HepG2 (cell line): ENCODE results near the gene MAFF. TPM values are rescaled to one million over a fixed set of nuclear protein-coding genes. Genes with fewer than 3 reads are reported as not detected.
A peak's percentile ranks its signal among the peaks of the same experiment; 100 is the strongest.

Experiments
- ATF7 ChIP-seq, 2 experiments: fragments of 450-650 bp in 1 of 2; sonication (generic) in 1 of 2; formaldehyde crosslinking in 1 of 2; IDR thresholded peaks; 2 replicates each; pipeline versions ENCODE4 v1.4.0 to v1.6.1; 2016 to 2020; ENCODE audit warnings: antibody characterized with exemption in 1 of 2, mild to moderate bottlenecking in 1 of 2, missing genetic modification reagents in 1 of 2
- FOXA3 ChIP-seq: IDR thresholded peaks from 2 replicates; pipeline ENCODE4 v1.6.1; 2016; ENCODE audit warnings: missing genetic modification reagents, missing compliant biosample characterization
- HNRNPL ChIP-seq: fragments of 200-400 bp; formaldehyde crosslinking; IDR thresholded peaks from 2 replicates; pipeline ENCODE4 v1.6.1; 2017; ENCODE audit warnings: mild to moderate bottlenecking, low read depth, low read length
- ONECUT2 ChIP-seq: sonication (generic); formaldehyde crosslinking; IDR thresholded peaks from 2 replicates; pipeline ENCODE4 v1.4.0; 2020; ENCODE audit warnings: missing genetic modification reagents
- RBM22 ChIP-seq: fragments of 200-400 bp; formaldehyde crosslinking; optimal IDR thresholded peaks from 2 replicates; pipeline ENCODE3; 2017; ENCODE audit warnings: mild to moderate bottlenecking, low read length, moderate library complexity
- SSRP1 ChIP-seq: IDR thresholded peaks from 2 replicates; pipeline ENCODE4 v1.6.1; 2016; ENCODE audit warnings: control low read depth
- ZBTB7A ChIP-seq: sonication (generic); formaldehyde crosslinking; IDR thresholded peaks from 2 replicates; pipeline ENCODE4 v1.8.0; 2022; ENCODE audit warnings: mild to moderate bottlenecking, missing genetic modification reagents
- ZFYVE20 ChIP-seq: sonication (generic); formaldehyde crosslinking; IDR thresholded peaks from 2 replicates; pipeline ENCODE4 v1.8.0; 2023; ENCODE audit warnings: low read depth, mild to moderate bottlenecking, moderate library complexity, missing genetic modification reagents, borderline replicate concordance
- ZNF260 ChIP-seq: sonication (generic); formaldehyde crosslinking; IDR thresholded peaks from 2 replicates; pipeline ENCODE4 v1.4.0; 2020; ENCODE audit warnings: missing genetic modification reagents, low read depth, mild to moderate bottlenecking, borderline replicate concordance
- ZNF788 ChIP-seq: sonication (generic); formaldehyde crosslinking; IDR thresholded peaks from 2 replicates; pipeline ENCODE4 v1.5.0; 2020; ENCODE audit warnings: mild to moderate bottlenecking, missing genetic modification reagents, borderline replicate concordance
- ZXDC ChIP-seq: sonication (generic); formaldehyde crosslinking; IDR thresholded peaks from 2 replicates; pipeline ENCODE4 v1.5.0; 2020; ENCODE audit warnings: mild to moderate bottlenecking, missing genetic modification reagents
- polyA plus RNA-seq, 8 experiments: library from polyadenylated mRNA; depleted of rRNA in 3 of 8; stranded (reverse) in 7 of 8; unstranded in 1 of 8; fragments of >200 nt; fragmentation: Illumina TruSeq in 4 of 8; extraction: Trizol in 4 of 8; gene quantifications; 2 replicates each; pipeline versions ENCODE4 v1.2.1 to v1.2.3, GENCODE V29; 2011 to 2016; ENCODE audit warnings: low read depth in 4 of 8, missing spikeins in 1 of 8, mixed read lengths in 1 of 8; ENCODE audit not compliant: insufficient read depth in 1 of 8
- total RNA-seq, 5 experiments: library from RNA; depleted of rRNA; stranded (reverse); fragments of >200 nt; fragmentation: Illumina TruSeq; extraction: Trizol; gene quantifications; 2 replicates each; pipeline ENCODE4 v1.2.3, GENCODE V29; 2016; ENCODE audit warnings: low read depth in 1 of 5
- TF ChIP-seq, protein P1 (sequence below): IDR thresholded peaks from 2 replicates; pipeline ENCODE4 v1.4.0; 2020; ENCODE audit warnings: mild to moderate bottlenecking, missing genetic modification reagents
- TF ChIP-seq, protein P2 (sequence below): sonication (generic); formaldehyde crosslinking; IDR thresholded peaks from 2 replicates; pipeline ENCODE4 v1.8.0; 2022; ENCODE audit warnings: mild to moderate bottlenecking, missing genetic modification reagents
- TF ChIP-seq, protein P3 (sequence below): sonication (generic); formaldehyde crosslinking; IDR thresholded peaks from 2 replicates; pipeline ENCODE4 v1.4.0; 2020; ENCODE audit warnings: mild to moderate bottlenecking, missing genetic modification reagents, borderline replicate concordance

MAFF gene
- total and polyA plus RNA-seq, 2 of the 13 experiments (the other 11 are each of a cell fraction or from before 2014, with no cell fraction given), result 5.4 to 14.3 TPM

GRCh38 chr22:38172832-38173640, 28.8 kb upstream of the MAFF start (continued):
- TF ChIP-seq, protein P1, sequence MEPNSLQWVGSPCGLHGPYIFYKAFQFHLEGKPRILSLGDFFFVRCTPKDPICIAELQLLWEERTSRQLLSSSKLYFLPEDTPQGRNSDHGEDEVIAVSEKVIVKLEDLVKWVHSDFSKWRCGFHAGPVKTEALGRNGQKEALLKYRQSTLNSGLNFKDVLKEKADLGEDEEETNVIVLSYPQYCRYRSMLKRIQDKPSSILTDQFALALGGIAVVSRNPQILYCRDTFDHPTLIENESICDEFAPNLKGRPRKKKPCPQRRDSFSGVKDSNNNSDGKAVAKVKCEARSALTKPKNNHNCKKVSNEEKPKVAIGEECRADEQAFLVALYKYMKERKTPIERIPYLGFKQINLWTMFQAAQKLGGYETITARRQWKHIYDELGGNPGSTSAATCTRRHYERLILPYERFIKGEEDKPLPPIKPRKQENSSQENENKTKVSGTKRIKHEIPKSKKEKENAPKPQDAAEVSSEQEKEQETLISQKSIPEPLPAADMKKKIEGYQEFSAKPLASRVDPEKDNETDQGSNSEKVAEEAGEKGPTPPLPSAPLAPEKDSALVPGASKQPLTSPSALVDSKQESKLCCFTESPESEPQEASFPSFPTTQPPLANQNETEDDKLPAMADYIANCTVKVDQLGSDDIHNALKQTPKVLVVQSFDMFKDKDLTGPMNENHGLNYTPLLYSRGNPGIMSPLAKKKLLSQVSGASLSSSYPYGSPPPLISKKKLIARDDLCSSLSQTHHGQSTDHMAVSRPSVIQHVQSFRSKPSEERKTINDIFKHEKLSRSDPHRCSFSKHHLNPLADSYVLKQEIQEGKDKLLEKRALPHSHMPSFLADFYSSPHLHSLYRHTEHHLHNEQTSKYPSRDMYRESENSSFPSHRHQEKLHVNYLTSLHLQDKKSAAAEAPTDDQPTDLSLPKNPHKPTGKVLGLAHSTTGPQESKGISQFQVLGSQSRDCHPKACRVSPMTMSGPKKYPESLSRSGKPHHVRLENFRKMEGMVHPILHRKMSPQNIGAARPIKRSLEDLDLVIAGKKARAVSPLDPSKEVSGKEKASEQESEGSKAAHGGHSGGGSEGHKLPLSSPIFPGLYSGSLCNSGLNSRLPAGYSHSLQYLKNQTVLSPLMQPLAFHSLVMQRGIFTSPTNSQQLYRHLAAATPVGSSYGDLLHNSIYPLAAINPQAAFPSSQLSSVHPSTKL (CRISPR knock-in tag), result peak; percentile 78; the same call in 1 of the 2 replicates
- TF ChIP-seq SSRP1 (CRISPR knock-in tag), result no peak
- TF ChIP-seq, protein P2, sequence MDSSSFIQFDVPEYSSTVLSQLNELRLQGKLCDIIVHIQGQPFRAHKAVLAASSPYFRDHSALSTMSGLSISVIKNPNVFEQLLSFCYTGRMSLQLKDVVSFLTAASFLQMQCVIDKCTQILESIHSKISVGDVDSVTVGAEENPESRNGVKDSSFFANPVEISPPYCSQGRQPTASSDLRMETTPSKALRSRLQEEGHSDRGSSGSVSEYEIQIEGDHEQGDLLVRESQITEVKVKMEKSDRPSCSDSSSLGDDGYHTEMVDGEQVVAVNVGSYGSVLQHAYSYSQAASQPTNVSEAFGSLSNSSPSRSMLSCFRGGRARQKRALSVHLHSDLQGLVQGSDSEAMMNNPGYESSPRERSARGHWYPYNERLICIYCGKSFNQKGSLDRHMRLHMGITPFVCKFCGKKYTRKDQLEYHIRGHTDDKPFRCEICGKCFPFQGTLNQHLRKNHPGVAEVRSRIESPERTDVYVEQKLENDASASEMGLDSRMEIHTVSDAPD (CRISPR knock-in tag), result no peak
- 0 out of 2 replicates have a peak, but pooled peaks have one; percentile 40 for TF ChIP-seq ZNF788 (CRISPR knock-in tag)
- TF ChIP-seq ONECUT2, result no peak
- TF ChIP-seq ZFYVE20, result no peak
- TF ChIP-seq RBM22, result no peak
- TF ChIP-seq ZBTB7A (CRISPR knock-in tag), result 0 out of 2 replicates have a peak, but pooled peaks have one; percentile 50
- TF ChIP-seq, protein P3, sequence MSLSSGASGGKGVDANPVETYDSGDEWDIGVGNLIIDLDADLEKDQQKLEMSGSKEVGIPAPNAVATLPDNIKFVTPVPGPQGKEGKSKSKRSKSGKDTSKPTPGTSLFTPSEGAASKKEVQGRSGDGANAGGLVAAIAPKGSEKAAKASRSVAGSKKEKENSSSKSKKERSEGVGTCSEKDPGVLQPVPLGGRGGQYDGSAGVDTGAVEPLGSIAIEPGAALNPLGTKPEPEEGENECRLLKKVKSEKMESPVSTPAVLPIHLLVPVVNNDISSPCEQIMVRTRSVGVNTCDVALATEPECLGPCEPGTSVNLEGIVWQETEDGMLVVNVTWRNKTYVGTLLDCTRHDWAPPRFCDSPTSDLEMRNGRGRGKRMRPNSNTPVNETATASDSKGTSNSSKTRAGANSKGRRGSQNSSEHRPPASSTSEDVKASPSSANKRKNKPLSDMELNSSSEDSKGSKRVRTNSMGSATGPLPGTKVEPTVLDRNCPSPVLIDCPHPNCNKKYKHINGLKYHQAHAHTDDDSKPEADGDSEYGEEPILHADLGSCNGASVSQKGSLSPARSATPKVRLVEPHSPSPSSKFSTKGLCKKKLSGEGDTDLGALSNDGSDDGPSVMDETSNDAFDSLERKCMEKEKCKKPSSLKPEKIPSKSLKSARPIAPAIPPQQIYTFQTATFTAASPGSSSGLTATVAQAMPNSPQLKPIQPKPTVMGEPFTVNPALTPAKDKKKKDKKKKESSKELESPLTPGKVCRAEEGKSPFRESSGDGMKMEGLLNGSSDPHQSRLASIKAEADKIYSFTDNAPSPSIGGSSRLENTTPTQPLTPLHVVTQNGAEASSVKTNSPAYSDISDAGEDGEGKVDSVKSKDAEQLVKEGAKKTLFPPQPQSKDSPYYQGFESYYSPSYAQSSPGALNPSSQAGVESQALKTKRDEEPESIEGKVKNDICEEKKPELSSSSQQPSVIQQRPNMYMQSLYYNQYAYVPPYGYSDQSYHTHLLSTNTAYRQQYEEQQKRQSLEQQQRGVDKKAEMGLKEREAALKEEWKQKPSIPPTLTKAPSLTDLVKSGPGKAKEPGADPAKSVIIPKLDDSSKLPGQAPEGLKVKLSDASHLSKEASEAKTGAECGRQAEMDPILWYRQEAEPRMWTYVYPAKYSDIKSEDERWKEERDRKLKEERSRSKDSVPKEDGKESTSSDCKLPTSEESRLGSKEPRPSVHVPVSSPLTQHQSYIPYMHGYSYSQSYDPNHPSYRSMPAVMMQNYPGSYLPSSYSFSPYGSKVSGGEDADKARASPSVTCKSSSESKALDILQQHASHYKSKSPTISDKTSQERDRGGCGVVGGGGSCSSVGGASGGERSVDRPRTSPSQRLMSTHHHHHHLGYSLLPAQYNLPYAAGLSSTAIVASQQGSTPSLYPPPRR (CRISPR knock-in tag), result no peak
- TF ChIP-seq HNRNPL, result peak; percentile 87; the same call in 1 of the 2 replicates
- no peak for TF ChIP-seq ZXDC (CRISPR knock-in tag)
- TF ChIP-seq FOXA3 (CRISPR knock-in tag), result peak; percentile 33; the same call in 1 of the 2 replicates
- TF ChIP-seq ZNF260 (CRISPR knock-in tag), result no peak
- TF ChIP-seq ATF7 (IDR thresholded peaks at IDR 0.05), result peak; percentile 37; the same call in 1 of the 2 replicates
- TF ChIP-seq ATF7 (CRISPR knock-in tag; IDR thresholded peaks at IDR 0.05), result no peak
